ENCODE data around the gene FAM3B. TPM values are rescaled to one million over a fixed set of nuclear protein-coding genes. Genes with fewer than 3 reads are reported as not detected.

Gene FAM3B
- total and polyA plus RNA-seq, 2 experiments from 2014 or later: not detected

GRCh38 chr21:41361786-41362604, 45.4 kb downstream of the FAM3B start, which contains the start of gene MX2:
MX2 (plus strand) TSS chr21:41362027; CDS start chr21:41376907, 14,880 bp downstream.
- DNase-seq (ENCODE audit: low read depth in 1 of 2, low spot score in 1 of 2): peak in 1 of 2 donors; percentile 93
- H3K27me3 ChIP-seq: no peaks in the 10 kb centered on the region
- H3K9me3 ChIP-seq (ENCODE audit: low read depth): no peaks in the 10 kb centered on the region
- H3K27ac ChIP-seq: no peak within 1 kb of the TSS
- no peak within 1 kb of the TSS for H3K4me3 ChIP-seq
- no peaks in the 10 kb centered on the region for H3K4me1 ChIP-seq (ENCODE audit: low read depth)
- TF ChIP-seq CTCF (IDR thresholded peaks at IDR 0.05; ENCODE audit: low read depth, low read length): no peak
- no peaks in the 10 kb centered on the region for H3K36me3 ChIP-seq

- no peaks in the 10 kb centered on the region for H3K4me1 ChIP-seq (ENCODE audit: low read depth)
- H3K27ac ChIP-seq: no peak overlapping the region
- no peaks in the 10 kb centered on the region for H3K9me3 ChIP-seq (ENCODE audit: low read depth)
- TF ChIP-seq CTCF (IDR thresholded peaks at IDR 0.05; ENCODE audit: low read depth, low read length): no peak
- no peaks in the 10 kb centered on the region for H3K36me3 ChIP-seq
- no peaks in the 10 kb centered on the region for H3K27me3 ChIP-seq
- no peak overlapping the region for H3K4me3 ChIP-seq
- DNase-seq (ENCODE audit: low read depth in 1 of 2, low spot score in 1 of 2): no peak
These were observed 46.2 kb downstream of the FAM3B start for GRCh38 chr21:41362605-41363369.

GRCh38 chr21:41363370-41364270, 47.0 kb downstream of the FAM3B start:
- no peak overlapping the region for H3K4me3 ChIP-seq
- H3K27ac ChIP-seq: no peak overlapping the region
- no peaks in the 10 kb centered on the region for H3K9me3 ChIP-seq (ENCODE audit: low read depth)
- peaks cover 1% of the 10 kb centered on the region for H3K27me3 ChIP-seq
- H3K36me3 ChIP-seq: no peaks in the 10 kb centered on the region
- no peaks in the 10 kb centered on the region for H3K4me1 ChIP-seq (ENCODE audit: low read depth)
- no peak for DNase-seq (ENCODE audit: low read depth in 1 of 2, low spot score in 1 of 2)
- no peak for TF ChIP-seq CTCF (IDR thresholded peaks at IDR 0.05; ENCODE audit: low read depth, low read length)

- Histone ChIP-seq H3K4me1 (ENCODE audit: low read depth) (no peaks in the 10 kb centered on the region), H3K27ac (no peak overlapping the region), H3K27me3 (peaks cover 6% of the 10 kb centered on the region), H3K36me3 (no peaks in the 10 kb centered on the region), H3K4me3 (no peak overlapping the region), H3K9me3 (ENCODE audit: low read depth) (no peaks in the 10 kb centered on the region)
- no peak for TF ChIP-seq CTCF (IDR thresholded peaks at IDR 0.05; ENCODE audit: low read depth, low read length)
- DNase-seq (ENCODE audit: low read depth in 1 of 2, low spot score in 1 of 2): no peak
These were observed 47.7 kb downstream of the FAM3B start for GRCh38 chr21:41364308-41364707.

All from cardiac muscle cell (in vitro differentiated cells and primary cell).